ENCODE measurements around the gene GPR12.

- no peak for TF ChIP-seq CTCF (IDR thresholded peaks at IDR 0.05)
- TF ChIP-seq POLR2A (IDR thresholded peaks at IDR 0.05), result no peak
- TF ChIP-seq POLR2AphosphoS5 (IDR thresholded peaks at IDR 0.05), result no peak
Measured at GRCh38 chr13:26743971-26744370, 16.6 kb downstream of the GPR12 start.
